Uterus (tissue), 2 donors: ENCODE measurements around the gene IRAK3.

Source experiments
- CTCF ChIP-seq, 4 experiments: fragments of 200-600 bp in 2 of 4; fragments of 450-650 bp in 2 of 4; sonication (generic) in 2 of 4; IDR thresholded peaks; one replicate each; pipeline ENCODE4 v1.5.1; 2016 to 2019; ENCODE audit warnings: antibody characterized with exemption in 4 of 4, mild to moderate bottlenecking in 2 of 4, moderate library complexity in 1 of 4
- POLR2A ChIP-seq, 2 donors: fragments of 450-650 bp; IDR thresholded peaks; one replicate each; pipeline ENCODE4 v1.6.1; 2016; ENCODE audit warnings: antibody characterized with exemption in 2 of 2, mild to moderate bottlenecking in 1 of 2, moderate library complexity in 1 of 2

- peak; percentile 35 to 56 (median 50) for TF ChIP-seq CTCF (IDR thresholded peaks at IDR 0.05)
- no peak for TF ChIP-seq POLR2A (IDR thresholded peaks at IDR 0.05)
Observed at GRCh38 chr12:66269757-66270383, 80.9 kb downstream of the IRAK3 start.
